Right atrium auricular region (tissue), 2 donors: ENCODE measurements around the gene TMEM108. TPM values are rescaled to one million over a fixed set of nuclear protein-coding genes. Genes with fewer than 3 reads are reported as not detected.

Experiments used
- DNase-seq: peaks from one replicate; pipeline ENCODE4 v3.0.0-alpha.2; 2019; ENCODE audit warnings: low spot score
- H3K27ac ChIP-seq, 2 donors: fragments of 200-600 bp; sonication (generic); 1 replicate in 1 of 2; 2 replicates in 1 of 2; pipeline ENCODE4 v1.5.1; 2016 to 2019
- H3K27me3 ChIP-seq, 2 donors: fragments of 200-600 bp; sonication (generic); one replicate each; pipeline versions ENCODE4 v1.5.1 to v1.6.0; 2017 to 2019
- H3K36me3 ChIP-seq: fragments of 200-600 bp; sonication (generic); one replicate; pipeline ENCODE4 v1.5.1; 2016
- H3K4me1 ChIP-seq, 2 donors: fragments of 200-600 bp; sonication (generic); one replicate each; pipeline versions ENCODE4 v1.5.1 to v1.6.0; 2017 to 2019
- H3K4me3 ChIP-seq, 2 donors: fragments of 200-600 bp; sonication (generic); 1 replicate in 1 of 2; 2 replicates in 1 of 2; pipeline ENCODE4 v1.5.1; 2017 to 2019; ENCODE audit warnings: mild to moderate bottlenecking in 1 of 2, moderate library complexity in 1 of 2
- H3K9me3 ChIP-seq, 2 donors: fragments of 200-600 bp; sonication (generic); one replicate each; pipeline ENCODE4 v1.5.1; 2019
- total RNA-seq, 2 donors: library from RNA; depleted of rRNA; stranded (reverse); fragments of >200 nt; gene quantifications; one replicate each; pipeline ENCODE4 v1.1.0, GENCODE V29; 2016
- TF ChIP-seq, protein P1 (sequence below), 2 donors: fragments of 200-600 bp; sonication (generic); IDR thresholded peaks; one replicate each; pipeline ENCODE4 v1.5.1; 2019; ENCODE audit warnings: antibody characterized with exemption in 2 of 2

The TMEM108 gene
- total RNA-seq, 2 donors from 2014 or later, result 5.1 to 5.3 TPM

DNA sequence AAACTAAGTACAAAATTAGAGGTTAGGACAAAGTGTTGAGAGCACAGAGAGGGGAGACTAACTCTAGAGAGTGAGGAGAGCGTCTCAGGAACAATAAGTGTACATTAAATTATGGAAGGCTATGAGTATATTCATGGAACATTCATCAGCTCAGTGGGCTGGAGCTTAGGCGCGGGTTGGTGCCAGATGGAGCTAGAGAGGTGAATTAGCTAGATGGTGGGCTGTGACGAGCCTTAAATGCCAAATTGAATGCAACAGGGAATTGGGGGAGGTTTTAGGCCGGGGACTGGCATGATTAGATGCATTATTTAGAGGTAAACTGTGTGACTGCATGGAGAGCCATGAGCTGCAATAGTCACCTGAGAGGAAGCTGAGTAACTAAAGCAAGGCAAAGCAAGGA is 97.1 kb downstream of the TMEM108 start:
- Histone ChIP-seq H3K4me3 (no peak overlapping the region), H3K36me3 (no peaks in the 10 kb centered on the region), H3K27ac (no peak overlapping the region), H3K9me3 (no peaks in the 10 kb centered on the region), H3K4me1 (peaks cover 0 to 10% of the 10 kb centered on the region in 2 donors), H3K27me3 (no peaks in the 10 kb centered on the region)
- no peak for DNase-seq
- TF ChIP-seq, protein P1, sequence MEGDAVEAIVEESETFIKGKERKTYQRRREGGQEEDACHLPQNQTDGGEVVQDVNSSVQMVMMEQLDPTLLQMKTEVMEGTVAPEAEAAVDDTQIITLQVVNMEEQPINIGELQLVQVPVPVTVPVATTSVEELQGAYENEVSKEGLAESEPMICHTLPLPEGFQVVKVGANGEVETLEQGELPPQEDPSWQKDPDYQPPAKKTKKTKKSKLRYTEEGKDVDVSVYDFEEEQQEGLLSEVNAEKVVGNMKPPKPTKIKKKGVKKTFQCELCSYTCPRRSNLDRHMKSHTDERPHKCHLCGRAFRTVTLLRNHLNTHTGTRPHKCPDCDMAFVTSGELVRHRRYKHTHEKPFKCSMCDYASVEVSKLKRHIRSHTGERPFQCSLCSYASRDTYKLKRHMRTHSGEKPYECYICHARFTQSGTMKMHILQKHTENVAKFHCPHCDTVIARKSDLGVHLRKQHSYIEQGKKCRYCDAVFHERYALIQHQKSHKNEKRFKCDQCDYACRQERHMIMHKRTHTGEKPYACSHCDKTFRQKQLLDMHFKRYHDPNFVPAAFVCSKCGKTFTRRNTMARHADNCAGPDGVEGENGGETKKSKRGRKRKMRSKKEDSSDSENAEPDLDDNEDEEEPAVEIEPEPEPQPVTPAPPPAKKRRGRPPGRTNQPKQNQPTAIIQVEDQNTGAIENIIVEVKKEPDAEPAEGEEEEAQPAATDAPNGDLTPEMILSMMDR (IDR thresholded peaks at IDR 0.05), result no peak

DNA sequence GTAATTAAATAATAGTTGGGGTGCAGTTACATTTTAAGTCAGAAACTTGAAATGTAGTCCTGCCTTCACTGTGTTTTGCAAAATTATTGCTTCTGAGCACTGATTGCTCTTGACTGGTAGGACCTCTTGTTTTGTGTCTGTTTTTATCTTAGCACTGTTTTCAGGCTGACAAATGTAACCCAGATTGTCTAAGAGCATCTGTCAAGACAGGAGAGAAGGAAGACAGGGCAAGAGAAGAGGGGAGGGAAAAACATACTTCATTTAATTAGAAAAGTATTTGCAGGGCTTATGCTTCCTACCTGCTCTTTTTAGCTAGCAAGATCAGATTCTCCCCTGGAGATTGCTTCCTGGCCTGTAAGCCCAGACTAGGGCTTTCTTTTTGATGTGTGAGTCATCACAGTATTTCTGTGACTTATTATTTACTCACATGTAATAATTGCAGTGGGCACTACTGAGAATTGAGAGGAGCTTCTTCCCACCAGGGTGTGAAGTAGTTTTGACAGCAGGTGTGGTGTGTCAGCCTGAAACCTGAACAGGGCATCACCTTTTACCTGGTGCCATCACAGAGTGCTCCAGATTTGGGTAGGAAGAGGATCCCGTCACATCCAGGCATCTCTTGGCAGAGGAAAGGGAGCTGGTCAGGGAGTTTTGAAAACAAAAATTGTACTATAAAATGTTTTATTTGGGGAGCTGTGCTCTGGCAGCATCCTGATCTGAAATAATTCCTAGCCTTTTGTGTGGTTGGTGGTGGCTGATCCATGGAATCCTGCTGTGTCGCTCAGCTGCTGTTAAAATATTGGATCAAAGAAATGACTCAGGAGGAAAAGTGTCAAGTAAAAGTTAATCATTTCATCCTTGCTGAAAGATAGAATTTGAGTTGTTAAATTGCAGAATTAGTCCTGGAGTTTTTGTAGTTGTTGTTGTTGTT is 98.2 kb downstream of the TMEM108 start:
- H3K27ac ChIP-seq, result no peak overlapping the region
- no peak overlapping the region for H3K4me3 ChIP-seq
- H3K9me3 ChIP-seq, result no peaks in the 10 kb centered on the region
- H3K27me3 ChIP-seq, result no peaks in the 10 kb centered on the region
- peaks cover 0 to 10% of the 10 kb centered on the region in 2 donors for H3K4me1 ChIP-seq
- H3K36me3 ChIP-seq, result no peaks in the 10 kb centered on the region
- TF ChIP-seq, protein P1 (IDR thresholded peaks at IDR 0.05), result no peak
- DNase-seq, result no peak

- no peaks in the 10 kb centered on the region for H3K9me3 ChIP-seq
- TF ChIP-seq, protein P1 (IDR thresholded peaks at IDR 0.05), result no peak
- peaks cover 0 to 10% of the 10 kb centered on the region in 2 donors for H3K4me1 ChIP-seq
- no peak overlapping the region for H3K4me3 ChIP-seq
- no peak for DNase-seq
- no peaks in the 10 kb centered on the region for H3K36me3 ChIP-seq
- no peaks in the 10 kb centered on the region for H3K27me3 ChIP-seq
- no peak overlapping the region for H3K27ac ChIP-seq
These were observed 99.1 kb downstream of the TMEM108 start for GRCh38 chr3:133137042-133137996.

DNA sequence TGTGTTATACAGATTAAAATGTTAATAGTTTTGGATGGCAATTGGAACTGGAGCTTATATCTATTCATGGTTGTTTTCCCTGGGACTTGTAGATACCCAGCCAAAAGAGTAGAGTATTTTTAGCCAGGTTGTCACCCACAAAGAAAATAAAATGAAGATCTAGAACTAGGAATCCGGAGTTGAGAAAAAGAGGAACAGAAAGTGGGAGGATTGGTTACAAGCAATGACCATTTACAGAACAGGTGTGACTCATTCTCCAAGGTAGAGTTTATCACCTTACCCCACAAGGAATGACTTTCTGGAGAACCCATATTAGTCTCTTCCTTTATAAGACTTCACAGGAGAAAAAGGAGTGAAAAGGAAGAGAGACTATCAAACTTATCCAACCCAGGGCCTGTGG is 99.8 kb downstream of the TMEM108 start:
- Histone ChIP-seq H3K9me3 (no peaks in the 10 kb centered on the region), H3K27me3 (no peaks in the 10 kb centered on the region), H3K36me3 (no peaks in the 10 kb centered on the region), H3K4me3 (no peak overlapping the region), H3K4me1 (peaks cover 0 to 10% of the 10 kb centered on the region in 2 donors), H3K27ac (no peak overlapping the region)
- no peak for DNase-seq
- TF ChIP-seq, protein P1 (IDR thresholded peaks at IDR 0.05), result no peak

DNA sequence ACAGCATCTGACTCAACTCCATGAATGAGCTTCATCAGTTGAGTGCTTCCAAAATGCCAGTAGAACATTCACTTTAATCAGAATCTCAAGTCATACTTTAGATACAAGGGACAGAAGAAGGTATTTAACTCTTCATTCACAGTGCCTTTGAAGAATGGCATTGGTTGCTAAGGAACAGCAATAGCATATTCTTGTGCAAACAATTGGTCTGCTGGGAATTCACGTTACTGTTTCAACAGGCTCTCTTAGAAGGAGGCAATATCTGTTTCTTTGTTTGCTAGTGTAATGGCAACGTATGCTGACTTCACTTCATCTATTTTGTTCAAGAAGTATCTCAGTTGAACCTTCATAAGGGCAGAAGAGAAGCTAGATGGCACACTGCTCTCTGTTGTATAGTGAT is 113.9 kb downstream of the TMEM108 start:
- no peak for DNase-seq
- TF ChIP-seq, protein P1 (IDR thresholded peaks at IDR 0.05), result no peak
- Histone ChIP-seq H3K27ac (no peak overlapping the region), H3K4me3 (no peak overlapping the region), H3K36me3 (no peaks in the 10 kb centered on the region), H3K9me3 (no peaks in the 10 kb centered on the region), H3K4me1 (no peaks in the 10 kb centered on the region), H3K27me3 (no peaks in the 10 kb centered on the region)
